PC-3 (cell line): Measurements from ENCODE around the gene CA5A.

ENCODE experiments used
- EZH2 ChIP-seq: fragments of 300-600 bp; sonication (generic); IDR thresholded peaks from one replicate; pipeline ENCODE4 v1.6.1; 2017; ENCODE audit warnings: antibody characterized with exemption, mild to moderate bottlenecking, low read length; ENCODE audit not compliant: unreplicated experiment
- EZH2phosphoT487 ChIP-seq: fragments of 300-600 bp; sonication (generic); IDR thresholded peaks from 2 replicates; pipeline ENCODE4 v1.6.1; 2018; ENCODE audit warnings: mild to moderate bottlenecking, antibody characterized with exemption, low read length, borderline replicate concordance
- TF ChIP-seq, protein P1 (sequence below): fragments of 300-600 bp; sonication (generic); conservative IDR thresholded peaks from 2 replicates; pipeline ENCODE4 v1.5.1; 2017; ENCODE audit warnings: antibody characterized with exemption, low read depth, mild to moderate bottlenecking, low read length

DNA sequence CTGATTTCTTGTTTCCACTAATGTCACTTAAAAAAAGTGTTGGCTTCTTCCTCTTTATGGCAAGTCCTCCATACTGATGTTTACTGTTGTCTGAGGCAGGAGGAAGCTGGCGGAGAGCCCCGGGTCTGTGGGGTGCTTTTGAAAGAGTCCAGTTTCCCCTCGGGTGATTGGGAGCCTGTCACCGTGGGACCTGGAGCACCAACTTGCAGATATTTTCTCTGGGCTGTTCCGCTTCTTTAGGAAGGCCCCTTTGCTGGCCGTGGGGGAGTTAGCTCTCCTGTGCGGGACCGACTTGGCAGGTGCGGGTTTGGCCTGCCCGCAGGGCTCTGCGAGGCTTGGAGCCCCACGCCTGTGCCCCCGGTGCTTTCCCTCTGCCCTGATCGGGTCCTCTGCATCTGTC is 18.0 kb upstream of the CA5A start:
- TF ChIP-seq, protein P1, sequence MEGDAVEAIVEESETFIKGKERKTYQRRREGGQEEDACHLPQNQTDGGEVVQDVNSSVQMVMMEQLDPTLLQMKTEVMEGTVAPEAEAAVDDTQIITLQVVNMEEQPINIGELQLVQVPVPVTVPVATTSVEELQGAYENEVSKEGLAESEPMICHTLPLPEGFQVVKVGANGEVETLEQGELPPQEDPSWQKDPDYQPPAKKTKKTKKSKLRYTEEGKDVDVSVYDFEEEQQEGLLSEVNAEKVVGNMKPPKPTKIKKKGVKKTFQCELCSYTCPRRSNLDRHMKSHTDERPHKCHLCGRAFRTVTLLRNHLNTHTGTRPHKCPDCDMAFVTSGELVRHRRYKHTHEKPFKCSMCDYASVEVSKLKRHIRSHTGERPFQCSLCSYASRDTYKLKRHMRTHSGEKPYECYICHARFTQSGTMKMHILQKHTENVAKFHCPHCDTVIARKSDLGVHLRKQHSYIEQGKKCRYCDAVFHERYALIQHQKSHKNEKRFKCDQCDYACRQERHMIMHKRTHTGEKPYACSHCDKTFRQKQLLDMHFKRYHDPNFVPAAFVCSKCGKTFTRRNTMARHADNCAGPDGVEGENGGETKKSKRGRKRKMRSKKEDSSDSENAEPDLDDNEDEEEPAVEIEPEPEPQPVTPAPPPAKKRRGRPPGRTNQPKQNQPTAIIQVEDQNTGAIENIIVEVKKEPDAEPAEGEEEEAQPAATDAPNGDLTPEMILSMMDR: no peak
- no peak for TF ChIP-seq EZH2
- TF ChIP-seq EZH2phosphoT487: no peak
